Astrocyte (in vitro differentiated cells and primary cell): Measurements from ENCODE around the gene PPIL4. TPM values are rescaled to one million over a fixed set of nuclear protein-coding genes. Genes with fewer than 3 reads are reported as not detected.

Experiments used
- DNase-seq: peaks from one replicate; pipeline ENCODE4 v3.0.0-alpha.2; 2010; ENCODE audit warnings: low read depth
- FAIRE-seq: peaks from 2 replicates; lab custom pipeline; 2011; peaks lifted over from hg19 to GRCh38; lab: Jason Lieb, UNC
- H2AFZ ChIP-seq: 2 replicates; pipeline ENCODE4 v1.6.0; 2012; ENCODE audit warnings: low read depth, low read length, inconsistent platforms
- H3K27ac ChIP-seq: 2 replicates; pipeline ENCODE4 v1.5.1; 2011; ENCODE audit warnings: low read depth, low read length, inconsistent platforms
- H3K27me3 ChIP-seq: 2 replicates; pipeline ENCODE4 v1.6.0; 2011; ENCODE audit warnings: low read length, inconsistent platforms; ENCODE audit not compliant: insufficient read depth
- H3K36me3 ChIP-seq: 2 replicates; pipeline ENCODE4 v1.5.1; 2011; ENCODE audit warnings: low read length, inconsistent platforms; ENCODE audit not compliant: insufficient read depth
- H3K4me1 ChIP-seq: 2 replicates; pipeline ENCODE4 v1.5.1; 2011; ENCODE audit warnings: low read length, inconsistent platforms; ENCODE audit not compliant: insufficient read depth
- H3K4me2 ChIP-seq: 2 replicates; pipeline ENCODE4 v1.6.0; 2012; ENCODE audit warnings: low read length, inconsistent platforms
- H3K4me3 ChIP-seq: 2 replicates; pipeline ENCODE4 v1.5.1; 2011; ENCODE audit warnings: low read depth, mild to moderate bottlenecking, low read length, inconsistent platforms; ENCODE audit not compliant: insufficient read depth
- H3K79me2 ChIP-seq: 2 replicates; pipeline ENCODE4 v1.6.0; 2012; ENCODE audit warnings: mild to moderate bottlenecking, low read length, inconsistent platforms; ENCODE audit not compliant: insufficient read depth
- H3K9ac ChIP-seq: 2 replicates; pipeline ENCODE4 v1.6.0; 2012; ENCODE audit warnings: mild to moderate bottlenecking, low read length, inconsistent platforms
- H3K9me3 ChIP-seq: 2 replicates; pipeline ENCODE4 v1.5.1; 2012; ENCODE audit warnings: low read depth, mild to moderate bottlenecking, low read length, inconsistent platforms; ENCODE audit not compliant: insufficient read depth
- H4K20me1 ChIP-seq: 2 replicates; pipeline ENCODE4 v1.6.0; 2012; ENCODE audit warnings: low read length, inconsistent platforms; ENCODE audit not compliant: insufficient read depth
- H3K27ac Mint-ChIP-seq: one replicate; pipeline ENCODE4 v1.8.0; 2021; ENCODE audit warnings: mild to moderate bottlenecking, mixed read lengths; ENCODE audit not compliant: unreplicated experiment
- H3K27me3 Mint-ChIP-seq: one replicate; pipeline ENCODE4 v1.8.0; 2021; ENCODE audit warnings: low read depth, mixed read lengths; ENCODE audit not compliant: unreplicated experiment
- H3K36me3 Mint-ChIP-seq: one replicate; pipeline ENCODE4 v1.8.0; 2021; ENCODE audit warnings: low read depth, mixed read lengths; ENCODE audit not compliant: unreplicated experiment
- H3K4me1 Mint-ChIP-seq: one replicate; pipeline ENCODE4 v1.8.0; 2021; ENCODE audit warnings: low read depth, mixed read lengths; ENCODE audit not compliant: unreplicated experiment
- H3K4me3 Mint-ChIP-seq: one replicate; pipeline ENCODE4 v1.8.0; 2021; ENCODE audit warnings: mild to moderate bottlenecking, moderate library complexity, mixed read lengths; ENCODE audit not compliant: unreplicated experiment
- H3K9me3 Mint-ChIP-seq: one replicate; pipeline ENCODE4 v1.8.0; 2021; ENCODE audit warnings: mild to moderate bottlenecking, mixed read lengths; ENCODE audit not compliant: unreplicated experiment
- EZH2 ChIP-seq: IDR thresholded peaks from 2 replicates; pipeline ENCODE4 v1.6.1; 2012; ENCODE audit warnings: mild to moderate bottlenecking, low read length, inconsistent platforms; ENCODE audit not compliant: insufficient read depth
- total RNA-seq: library from RNA; stranded (reverse); gene quantifications from 2 replicates; pipeline ENCODE4 v1.2.1, GENCODE V29; 2021
- TF ChIP-seq, protein P1 (sequence below): IDR thresholded peaks from 2 replicates; pipeline ENCODE4 v1.5.1; 2011; ENCODE audit warnings: low read depth, mild to moderate bottlenecking, inconsistent platforms, low read length, moderate library complexity; ENCODE audit not compliant: insufficient read depth

The PPIL4 gene
- total RNA-seq, 1 donor from 2014 or later: 39.2 TPM

DNA sequence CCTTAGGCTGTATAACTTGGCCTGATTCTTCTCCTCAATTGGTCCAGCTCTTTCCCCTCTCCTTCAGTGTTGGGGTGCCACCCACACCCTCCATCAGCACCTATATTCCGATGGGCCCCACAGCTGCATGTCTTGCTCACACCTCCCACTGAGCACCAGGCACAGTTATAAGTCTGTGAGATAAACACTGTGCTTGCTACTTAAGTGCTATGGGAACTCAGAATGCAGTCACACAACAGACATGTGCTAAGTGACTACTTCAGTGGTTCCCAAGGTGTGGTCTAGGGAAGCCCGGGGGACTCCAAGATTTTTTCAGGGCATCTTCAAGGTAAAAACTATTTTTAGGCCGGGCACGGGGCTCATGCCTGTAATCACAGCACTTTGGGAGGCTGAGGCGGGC, 68.3 kb downstream of the PPIL4 start:
- TF ChIP-seq EZH2: no peak
- TF ChIP-seq, protein P1, sequence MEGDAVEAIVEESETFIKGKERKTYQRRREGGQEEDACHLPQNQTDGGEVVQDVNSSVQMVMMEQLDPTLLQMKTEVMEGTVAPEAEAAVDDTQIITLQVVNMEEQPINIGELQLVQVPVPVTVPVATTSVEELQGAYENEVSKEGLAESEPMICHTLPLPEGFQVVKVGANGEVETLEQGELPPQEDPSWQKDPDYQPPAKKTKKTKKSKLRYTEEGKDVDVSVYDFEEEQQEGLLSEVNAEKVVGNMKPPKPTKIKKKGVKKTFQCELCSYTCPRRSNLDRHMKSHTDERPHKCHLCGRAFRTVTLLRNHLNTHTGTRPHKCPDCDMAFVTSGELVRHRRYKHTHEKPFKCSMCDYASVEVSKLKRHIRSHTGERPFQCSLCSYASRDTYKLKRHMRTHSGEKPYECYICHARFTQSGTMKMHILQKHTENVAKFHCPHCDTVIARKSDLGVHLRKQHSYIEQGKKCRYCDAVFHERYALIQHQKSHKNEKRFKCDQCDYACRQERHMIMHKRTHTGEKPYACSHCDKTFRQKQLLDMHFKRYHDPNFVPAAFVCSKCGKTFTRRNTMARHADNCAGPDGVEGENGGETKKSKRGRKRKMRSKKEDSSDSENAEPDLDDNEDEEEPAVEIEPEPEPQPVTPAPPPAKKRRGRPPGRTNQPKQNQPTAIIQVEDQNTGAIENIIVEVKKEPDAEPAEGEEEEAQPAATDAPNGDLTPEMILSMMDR: no peak
- Histone ChIP-seq H3K4me3 (no peak overlapping the region), H3K4me2 (no peak overlapping the region), H2AFZ (no peak overlapping the region), H3K4me1 (peaks cover 3% of the 10 kb centered on the region), H3K79me2 (no peaks in the 10 kb centered on the region), H4K20me1 (no peaks in the 10 kb centered on the region), H3K27me3 (peaks cover 7% of the 10 kb centered on the region), H3K27ac (no peak overlapping the region), H3K9me3 (no peaks in the 10 kb centered on the region), H3K9ac (no peak overlapping the region), H3K36me3 (no peaks in the 10 kb centered on the region)
- DNase-seq (no peak), FAIRE-seq (no peak)
- no peak overlapping the region for H3K4me3 Mint-ChIP-seq
- H3K4me1 Mint-ChIP-seq: peaks cover 3% of the 10 kb centered on the region
- H3K27me3 Mint-ChIP-seq: peaks cover 26% of the 10 kb centered on the region
- H3K27ac Mint-ChIP-seq: no peak overlapping the region
- H3K9me3 Mint-ChIP-seq: no peaks in the 10 kb centered on the region
- H3K36me3 Mint-ChIP-seq: peaks cover 3% of the 10 kb centered on the region

DNA sequence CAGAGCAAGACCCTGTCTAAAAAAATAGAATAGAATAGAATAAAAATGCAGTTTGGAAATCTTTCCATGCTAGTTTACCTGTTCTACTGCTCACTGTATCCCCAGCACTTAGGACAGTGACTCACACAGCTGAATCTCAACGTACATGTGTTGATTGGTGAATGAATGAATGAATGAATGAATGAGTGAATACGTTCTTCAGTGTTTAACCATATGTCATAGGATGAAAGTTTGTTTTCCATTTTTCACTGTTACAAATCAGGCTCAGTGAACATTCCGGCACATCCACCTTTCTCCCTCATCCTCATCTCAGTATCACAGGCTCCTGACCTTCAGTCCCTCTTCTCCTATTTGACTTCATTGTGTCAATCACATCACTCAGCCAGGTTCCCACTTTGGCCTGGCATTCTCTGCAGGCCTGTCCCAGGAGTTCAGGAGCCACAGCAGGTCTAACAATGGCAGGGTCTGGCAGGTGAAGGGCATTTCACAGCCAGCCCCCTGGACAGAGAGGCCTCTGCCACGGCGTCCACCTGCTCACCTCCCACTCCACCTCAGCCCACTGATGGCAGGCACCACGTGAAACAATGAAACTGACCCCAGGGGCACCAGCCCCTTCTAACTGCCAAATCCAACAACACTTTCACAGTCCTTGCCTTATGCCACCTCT, 68.9 kb downstream of the PPIL4 start:
- H3K4me3 ChIP-seq: no peak overlapping the region
- H3K27ac ChIP-seq: no peak overlapping the region
- H3K36me3 ChIP-seq: no peaks in the 10 kb centered on the region
- no peak overlapping the region for H3K9ac ChIP-seq
- FAIRE-seq: no peak
- no peaks in the 10 kb centered on the region for H3K79me2 ChIP-seq
- H3K9me3 ChIP-seq: no peaks in the 10 kb centered on the region
- H4K20me1 ChIP-seq: no peaks in the 10 kb centered on the region
- peaks cover 9% of the 10 kb centered on the region for H3K27me3 ChIP-seq
- H3K4me3 Mint-ChIP-seq: no peak overlapping the region
- H3K27ac Mint-ChIP-seq: peak overlapping the region; percentile 41
- H3K9me3 Mint-ChIP-seq: no peaks in the 10 kb centered on the region
- no peak for DNase-seq
- H3K4me1 Mint-ChIP-seq: no peaks in the 10 kb centered on the region
- no peak overlapping the region for H3K4me2 ChIP-seq
- peaks cover 32% of the 10 kb centered on the region for H3K27me3 Mint-ChIP-seq
- H3K36me3 Mint-ChIP-seq: no peaks in the 10 kb centered on the region
- H3K4me1 ChIP-seq: peaks cover 3% of the 10 kb centered on the region
- TF ChIP-seq EZH2: no peak
- TF ChIP-seq, protein P1: no peak
- no peak overlapping the region for H2AFZ ChIP-seq

DNA sequence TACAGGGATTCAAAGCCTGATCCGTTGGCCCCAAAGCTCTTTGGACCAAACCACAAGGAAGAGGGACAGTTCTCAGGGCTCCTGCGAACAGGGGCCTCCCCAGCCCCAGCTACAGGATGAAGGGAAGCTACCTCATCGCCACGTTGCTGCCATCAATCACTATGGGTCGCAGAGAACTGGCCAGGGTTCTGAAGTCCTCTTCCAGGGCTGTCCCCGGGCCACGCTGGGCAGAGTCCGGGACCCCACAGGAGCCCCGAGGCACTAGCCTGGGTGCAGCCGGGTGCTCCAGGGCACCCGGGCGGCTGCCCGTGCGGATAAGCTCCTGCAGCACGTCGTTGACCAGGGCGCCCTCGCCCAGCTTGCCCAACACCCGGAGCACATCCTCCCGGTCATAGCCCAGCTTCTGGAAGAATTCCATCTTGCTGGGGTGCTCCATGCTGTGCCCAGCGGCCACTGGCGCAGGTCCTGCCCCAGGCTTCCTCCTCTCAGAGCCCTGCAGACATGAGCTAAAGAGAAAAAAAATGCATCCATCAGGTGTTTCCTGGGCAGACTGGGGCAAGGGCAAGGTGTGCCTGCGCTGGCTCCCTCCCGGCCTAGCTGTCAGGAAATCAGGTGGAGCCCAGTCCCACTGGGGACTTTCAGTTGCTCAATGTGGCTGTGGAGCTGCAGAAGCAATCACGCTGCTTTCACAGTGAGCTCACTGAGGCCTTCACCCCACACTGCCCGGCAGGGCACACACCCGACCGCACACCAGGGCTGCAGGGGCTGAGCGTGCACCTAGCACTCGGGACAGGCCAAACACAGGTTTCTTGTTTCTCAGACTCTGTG, 71.5 kb downstream of the PPIL4 start:
- H4K20me1 ChIP-seq: no peaks in the 10 kb centered on the region

More for the DNA sequence above, 71.5 kb downstream of the PPIL4 start:
- Histone ChIP-seq H3K9ac (no peak overlapping the region), H3K4me2 (no peak overlapping the region), H3K79me2 (no peaks in the 10 kb centered on the region), H2AFZ (no peak overlapping the region), H3K27me3 (peaks cover 9% of the 10 kb centered on the region), H3K9me3 (no peaks in the 10 kb centered on the region), H3K4me3 (no peak overlapping the region), H3K27ac (no peak overlapping the region), H3K36me3 (no peaks in the 10 kb centered on the region), H3K4me1 (peaks cover 3% of the 10 kb centered on the region)
- Mint-ChIP-seq H3K27me3 (peaks cover 33% of the 10 kb centered on the region), H3K4me1 (no peaks in the 10 kb centered on the region), H3K4me3 (no peak overlapping the region), H3K27ac (no peak overlapping the region), H3K9me3 (no peaks in the 10 kb centered on the region), H3K36me3 (no peaks in the 10 kb centered on the region)
- FAIRE-seq (no peak), DNase-seq (no peak)
- no peak for TF ChIP-seq EZH2
- TF ChIP-seq, protein P1: no peak
